Measurements from ENCODE around the gene ANKRD40.
"Not testable (repeated sequence)": the region's sequence is repeated elsewhere in the genome, so short reads cannot be mapped to it uniquely, and the experiment has no call there.

The ANKRD40 gene

GRCh38 chr17:50684288-50684611 is 23.5 kb downstream of the ANKRD40 start:
- POLR2A ChIA-PET, result no interaction called here
- CTCF ChIA-PET, result interaction anchor here (1.9 kb wide), 1 partner anchor 10 kb away, joined by 5 read pairs; no protein-coding TSS in a partner anchor
- no peak for DNase-seq (ENCODE audit: extremely low spot score)
- no peak for TF ChIP-seq CTCF (IDR thresholded peaks at IDR 0.05; ENCODE audit: control extremely low read depth, extremely low read depth, low read depth, missing control alignments)

- DNase-seq (ENCODE audit: extremely low spot score), result no peak
- ChIA-PET CTCF (interaction anchor here (1.9 kb wide), 1 partner anchor 11 kb away, joined by 5 read pairs; no protein-coding TSS in a partner anchor), POLR2A (no interaction called here)
These were observed 24.1 kb downstream of the ANKRD40 start for GRCh38 chr17:50683434-50684287.

GRCh38 chr17:50682938-50683337 is 24.8 kb downstream of the ANKRD40 start:
- CTCF ChIA-PET, result no interaction called here
- DNase-seq (ENCODE audit: extremely low spot score), result no peak
- POLR2A ChIA-PET, result no interaction called here
- TF ChIP-seq CTCF (IDR thresholded peaks at IDR 0.05; ENCODE audit: control extremely low read depth, extremely low read depth, low read depth, missing control alignments), result no peak

More at GRCh38 chr17:50683434-50684287, 24.1 kb downstream of the ANKRD40 start:
- TF ChIP-seq CTCF (IDR thresholded peaks at IDR 0.05; ENCODE audit: control extremely low read depth, extremely low read depth, low read depth, missing control alignments), result no peak

GRCh38 chr17:50682441-50682840 is 25.3 kb downstream of the ANKRD40 start:
- ChIA-PET CTCF (no interaction called here), POLR2A (no interaction called here)
- TF ChIP-seq CTCF (IDR thresholded peaks at IDR 0.05; ENCODE audit: control extremely low read depth, extremely low read depth, low read depth, missing control alignments), result no peak
- DNase-seq (ENCODE audit: extremely low spot score), result no peak

GRCh38 chr17:50681263-50682200 is 26.2 kb downstream of the ANKRD40 start:
- no peak for TF ChIP-seq CTCF (IDR thresholded peaks at IDR 0.05; ENCODE audit: control extremely low read depth, extremely low read depth, low read depth, missing control alignments)
- POLR2A ChIA-PET, result no interaction called here
- no peak for DNase-seq (ENCODE audit: extremely low spot score)
- CTCF ChIA-PET, result interaction anchor here (1.4 to 1.6 kb wide), 2 partner anchors 14 to 135 kb away, joined by 3 read pairs; partner anchors contain the start of gene SPATA20

- CTCF ChIA-PET, result interaction anchor here (0.9 to 1.6 kb wide), 4 partner anchors 11 to 134 kb away, joined by 3 read pairs; partner anchors contain the start of gene SPATA20
- DNase-seq (ENCODE audit: extremely low spot score); POLR2A ChIA-PET: not testable (repeated sequence)
These were observed 27.0 kb downstream of the ANKRD40 start for GRCh38 chr17:50680543-50681262.
